Neural progenitor cell (in vitro differentiated cells): ENCODE measurements around the gene SMIM36.

ENCODE experiments used
- EZH2 ChIP-seq: fragments of 200-600 bp; sonication (generic); IDR thresholded peaks from 2 replicates; pipeline ENCODE4 v1.6.1; 2017; ENCODE audit warnings: antibody characterized with exemption, mild to moderate bottlenecking, moderate library complexity
- TF ChIP-seq, protein P1 (sequence below): fragments of 200-600 bp; sonication (generic); IDR thresholded peaks from 2 replicates; pipeline ENCODE4 v1.5.1; 2017; ENCODE audit warnings: antibody characterized with exemption, mild to moderate bottlenecking

- TF ChIP-seq EZH2: no peak
- TF ChIP-seq, protein P1, sequence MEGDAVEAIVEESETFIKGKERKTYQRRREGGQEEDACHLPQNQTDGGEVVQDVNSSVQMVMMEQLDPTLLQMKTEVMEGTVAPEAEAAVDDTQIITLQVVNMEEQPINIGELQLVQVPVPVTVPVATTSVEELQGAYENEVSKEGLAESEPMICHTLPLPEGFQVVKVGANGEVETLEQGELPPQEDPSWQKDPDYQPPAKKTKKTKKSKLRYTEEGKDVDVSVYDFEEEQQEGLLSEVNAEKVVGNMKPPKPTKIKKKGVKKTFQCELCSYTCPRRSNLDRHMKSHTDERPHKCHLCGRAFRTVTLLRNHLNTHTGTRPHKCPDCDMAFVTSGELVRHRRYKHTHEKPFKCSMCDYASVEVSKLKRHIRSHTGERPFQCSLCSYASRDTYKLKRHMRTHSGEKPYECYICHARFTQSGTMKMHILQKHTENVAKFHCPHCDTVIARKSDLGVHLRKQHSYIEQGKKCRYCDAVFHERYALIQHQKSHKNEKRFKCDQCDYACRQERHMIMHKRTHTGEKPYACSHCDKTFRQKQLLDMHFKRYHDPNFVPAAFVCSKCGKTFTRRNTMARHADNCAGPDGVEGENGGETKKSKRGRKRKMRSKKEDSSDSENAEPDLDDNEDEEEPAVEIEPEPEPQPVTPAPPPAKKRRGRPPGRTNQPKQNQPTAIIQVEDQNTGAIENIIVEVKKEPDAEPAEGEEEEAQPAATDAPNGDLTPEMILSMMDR: no peak
Measured at GRCh38 chr17:55555772-55556171, 44.5 kb upstream of the SMIM36 start.
